ENCODE results near the gene PRRC2B.

Gene PRRC2B

DNA sequence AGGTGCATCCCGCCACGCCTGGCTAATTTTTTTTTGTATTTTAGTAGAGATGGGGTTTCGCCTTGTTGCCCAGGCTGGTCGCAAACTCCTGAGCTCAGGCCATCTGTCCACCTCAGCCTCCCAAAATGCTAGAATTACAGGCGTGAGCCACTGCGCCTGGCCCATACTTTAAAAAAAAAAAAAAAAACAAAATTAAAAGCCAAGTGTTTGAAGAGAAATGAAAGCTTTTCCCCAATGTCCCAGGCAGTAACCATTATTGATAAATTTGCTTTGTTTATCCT lies 9.5 kb downstream of the PRRC2B start:
- no peak overlapping the region for H3K4me3 ChIP-seq (ENCODE audit: low read depth, low read length)
- no peak for DNase-seq (ENCODE audit: low read depth)
- in situ Hi-C loops (cut with HindIII; ENCODE audit: low sequenced_read_pairs): no loop called here
- TF ChIP-seq, protein P1, sequence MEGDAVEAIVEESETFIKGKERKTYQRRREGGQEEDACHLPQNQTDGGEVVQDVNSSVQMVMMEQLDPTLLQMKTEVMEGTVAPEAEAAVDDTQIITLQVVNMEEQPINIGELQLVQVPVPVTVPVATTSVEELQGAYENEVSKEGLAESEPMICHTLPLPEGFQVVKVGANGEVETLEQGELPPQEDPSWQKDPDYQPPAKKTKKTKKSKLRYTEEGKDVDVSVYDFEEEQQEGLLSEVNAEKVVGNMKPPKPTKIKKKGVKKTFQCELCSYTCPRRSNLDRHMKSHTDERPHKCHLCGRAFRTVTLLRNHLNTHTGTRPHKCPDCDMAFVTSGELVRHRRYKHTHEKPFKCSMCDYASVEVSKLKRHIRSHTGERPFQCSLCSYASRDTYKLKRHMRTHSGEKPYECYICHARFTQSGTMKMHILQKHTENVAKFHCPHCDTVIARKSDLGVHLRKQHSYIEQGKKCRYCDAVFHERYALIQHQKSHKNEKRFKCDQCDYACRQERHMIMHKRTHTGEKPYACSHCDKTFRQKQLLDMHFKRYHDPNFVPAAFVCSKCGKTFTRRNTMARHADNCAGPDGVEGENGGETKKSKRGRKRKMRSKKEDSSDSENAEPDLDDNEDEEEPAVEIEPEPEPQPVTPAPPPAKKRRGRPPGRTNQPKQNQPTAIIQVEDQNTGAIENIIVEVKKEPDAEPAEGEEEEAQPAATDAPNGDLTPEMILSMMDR (IDR thresholded peaks at IDR 0.05; ENCODE audit: low read depth, low read length, missing control alignments): no peak

DNA sequence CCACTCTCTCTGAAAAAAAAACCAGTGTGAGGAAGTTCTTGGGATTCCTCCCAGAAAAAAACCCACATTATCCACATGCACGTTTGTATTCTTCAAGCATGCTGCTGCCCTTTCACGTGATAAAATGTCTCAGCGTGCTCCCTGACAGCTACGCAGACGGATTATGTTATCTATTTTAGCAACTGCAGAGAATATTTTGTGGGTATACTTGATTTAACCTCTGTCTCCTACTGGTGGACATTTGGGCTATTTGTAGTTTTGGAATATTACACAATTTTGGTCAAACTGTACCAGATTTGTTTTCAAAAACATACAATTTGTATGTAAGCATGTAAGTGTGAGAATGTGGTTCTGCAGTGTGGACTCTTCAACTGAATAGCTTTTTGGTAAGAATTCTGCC lies 10.7 kb downstream of the PRRC2B start:
- no peak overlapping the region for H3K4me3 ChIP-seq (ENCODE audit: low read depth, low read length)
- in situ Hi-C loops (cut with HindIII; ENCODE audit: low sequenced_read_pairs): no loop called here
- DNase-seq (ENCODE audit: low read depth): peak; percentile 81
- TF ChIP-seq, protein P1 (IDR thresholded peaks at IDR 0.05; ENCODE audit: low read depth, low read length, missing control alignments): no peak

DNA sequence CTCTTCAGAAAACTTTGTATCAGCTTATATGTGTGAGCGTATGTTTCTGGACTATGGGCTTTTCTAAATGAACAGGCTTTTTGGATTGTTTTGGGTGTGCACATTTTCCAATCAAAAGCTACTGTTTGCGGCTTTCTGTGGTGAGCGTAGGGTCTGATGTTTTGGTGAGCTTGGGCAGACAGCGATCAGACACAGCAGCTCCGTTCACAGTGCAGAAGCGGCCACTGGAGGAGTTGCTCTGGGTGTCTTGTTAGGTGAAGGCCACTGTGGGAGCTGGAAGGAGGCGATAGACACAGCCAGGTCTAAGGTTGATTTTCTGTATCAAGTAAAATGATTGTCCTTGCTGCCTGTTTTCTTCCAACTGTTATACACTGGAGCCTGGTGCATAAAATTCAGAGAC lies 11.1 kb downstream of the PRRC2B start:
- no peak overlapping the region for H3K4me3 ChIP-seq (ENCODE audit: low read depth, low read length)
- DNase-seq (ENCODE audit: low read depth): no peak
- in situ Hi-C loops (cut with HindIII; ENCODE audit: low sequenced_read_pairs): no loop called here
- TF ChIP-seq, protein P1 (IDR thresholded peaks at IDR 0.05; ENCODE audit: low read depth, low read length, missing control alignments): no peak

DNA sequence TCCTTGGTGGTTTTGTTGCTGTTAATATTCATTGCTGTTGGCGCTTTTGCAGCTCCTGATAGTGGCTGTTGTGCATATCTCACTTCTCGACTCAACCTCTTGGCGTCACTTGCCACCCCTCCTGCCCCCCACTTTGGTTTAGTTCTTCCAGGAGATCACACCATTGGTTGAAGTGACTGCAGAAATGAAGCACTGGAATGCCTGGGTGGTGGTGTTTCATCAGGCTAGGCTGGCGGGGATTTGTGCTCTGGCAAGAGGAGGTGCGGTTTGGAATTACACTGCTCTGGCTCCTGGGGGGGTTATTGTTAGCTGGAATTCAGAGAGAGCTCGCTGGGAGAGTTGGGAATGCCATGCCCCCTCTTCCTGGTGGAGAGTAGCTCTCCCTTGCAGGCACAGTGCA lies 11.5 kb downstream of the PRRC2B start:
- TF ChIP-seq, protein P1 (IDR thresholded peaks at IDR 0.05; ENCODE audit: low read depth, low read length, missing control alignments): no peak

DNA sequence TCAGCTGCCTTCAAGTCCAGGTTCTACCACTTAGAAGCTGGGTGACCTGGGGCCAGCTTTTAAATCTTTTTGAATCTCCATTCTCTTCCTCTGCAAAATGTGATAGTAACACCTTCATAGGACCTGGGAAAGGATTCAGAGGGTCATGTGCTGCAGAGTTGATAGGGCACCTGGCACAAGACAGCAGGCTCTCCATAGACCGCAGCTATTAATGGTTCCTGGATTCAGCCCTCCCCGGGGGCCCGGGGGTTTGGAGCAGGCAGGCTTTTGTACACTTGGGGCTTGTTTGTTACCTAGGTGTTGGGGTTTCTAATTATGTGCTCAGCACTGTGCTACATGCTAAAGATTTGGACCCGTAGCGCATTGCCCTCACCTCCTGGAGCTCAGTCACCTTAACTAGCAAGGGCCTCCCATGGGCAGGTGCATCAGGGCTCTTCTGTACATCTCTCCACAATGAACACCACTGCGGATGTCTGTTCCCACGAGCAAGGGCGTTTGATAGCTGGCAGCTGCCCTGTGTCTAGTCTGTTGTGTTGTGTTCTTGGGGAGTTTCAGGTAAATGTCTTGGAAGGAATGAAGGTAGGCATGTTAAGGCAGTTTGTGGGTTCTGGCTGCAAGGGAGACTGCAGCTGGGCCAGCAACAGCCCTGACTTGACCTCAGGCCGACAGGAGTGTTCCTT lies 12.1 kb downstream of the PRRC2B start:
- TF ChIP-seq, protein P1 (IDR thresholded peaks at IDR 0.05; ENCODE audit: low read depth, low read length, missing control alignments): no peak
- in situ Hi-C loops (cut with HindIII; ENCODE audit: low sequenced_read_pairs): no loop called here
- no peak for DNase-seq (ENCODE audit: low read depth)
- peak overlapping the region; percentile 14 for H3K4me3 ChIP-seq (ENCODE audit: low read depth, low read length)

More for the DNA sequence above, 11.5 kb downstream of the PRRC2B start:
- DNase-seq (ENCODE audit: low read depth): peak; percentile 82
- in situ Hi-C loops (cut with HindIII; ENCODE audit: low sequenced_read_pairs): no loop called here
- H3K4me3 ChIP-seq (ENCODE audit: low read depth, low read length): peak overlapping the region; percentile 14

DNA sequence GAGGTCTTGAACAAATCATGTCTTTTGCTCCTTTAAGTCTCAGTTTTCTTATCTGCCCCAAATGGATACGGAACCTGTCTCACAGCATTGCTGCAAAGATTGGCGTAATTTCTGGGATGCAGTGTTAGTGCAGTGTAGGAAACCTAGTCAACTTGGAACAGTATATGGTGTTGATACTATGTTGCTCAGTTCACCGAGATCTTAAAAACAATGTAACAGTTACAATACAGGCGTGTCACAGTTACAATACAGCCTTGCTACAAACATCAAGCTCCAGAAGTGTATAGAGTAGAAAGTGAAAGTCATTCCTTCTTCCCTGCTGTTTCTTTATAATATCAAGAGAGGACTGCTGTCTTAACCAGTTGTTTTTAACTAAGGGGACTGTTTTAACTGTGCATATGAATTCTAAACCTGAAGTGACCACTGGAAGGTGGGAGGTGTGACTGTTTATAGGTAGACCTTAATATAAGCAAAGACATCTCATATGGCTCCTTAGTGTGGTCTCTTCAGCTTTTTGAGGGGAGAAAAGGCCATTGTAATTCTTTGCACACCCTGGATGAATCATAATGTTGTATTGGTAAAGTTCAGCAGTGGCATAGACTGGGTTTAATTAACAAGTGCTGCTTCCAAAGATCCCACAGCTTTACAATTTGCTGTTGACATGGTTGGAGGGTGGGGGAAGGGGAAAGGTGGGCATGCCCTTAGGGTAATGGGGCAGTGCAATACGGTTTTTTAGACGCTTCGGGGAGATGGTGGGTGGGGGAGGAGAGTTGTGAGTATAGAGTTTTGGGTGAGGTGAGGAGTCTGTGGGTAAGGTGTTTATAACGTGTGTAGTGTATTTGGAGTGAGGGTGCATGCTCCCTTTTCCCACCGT lies 12.9 kb downstream of the PRRC2B start:
- TF ChIP-seq, protein P1 (IDR thresholded peaks at IDR 0.05; ENCODE audit: low read depth, low read length, missing control alignments): no peak
- H3K4me3 ChIP-seq (ENCODE audit: low read depth, low read length): peak overlapping the region; percentile 14
- in situ Hi-C loops (cut with HindIII; ENCODE audit: low sequenced_read_pairs): no loop called here
- DNase-seq (ENCODE audit: low read depth): no peak

Measured in astrocyte of the cerebellum (primary cell).